CD1c-positive myeloid dendritic cell (primary cell): ENCODE data around the gene PNPLA5.
A peak's percentile ranks its signal among the peaks of the same experiment; 100 is the strongest.
"Not testable (repeated sequence)": the region's sequence is repeated elsewhere in the genome, so short reads cannot be mapped to it uniquely, and the experiment has no call there.

Experiments
- DNase-seq: peaks from one replicate; pipeline ENCODE4 v3.0.0-alpha.2; 2016; ENCODE audit errors: extremely low spot score

Gene PNPLA5, protein sequence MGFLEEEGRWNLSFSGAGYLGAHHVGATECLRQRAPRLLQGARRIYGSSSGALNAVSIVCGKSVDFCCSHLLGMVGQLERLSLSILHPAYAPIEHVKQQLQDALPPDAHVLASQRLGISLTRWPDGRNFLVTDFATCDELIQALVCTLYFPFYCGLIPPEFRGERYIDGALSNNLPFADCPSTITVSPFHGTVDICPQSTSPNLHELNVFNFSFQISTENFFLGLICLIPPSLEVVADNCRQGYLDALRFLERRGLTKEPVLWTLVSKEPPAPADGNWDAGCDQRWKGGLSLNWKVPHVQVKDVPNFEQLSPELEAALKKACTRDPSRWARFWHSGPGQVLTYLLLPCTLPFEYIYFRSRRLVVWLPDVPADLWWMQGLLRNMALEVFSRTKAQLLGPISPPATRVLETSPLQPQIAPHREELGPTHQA

GRCh38 chr22:43891360-43892182, at the start of gene PNPLA5:
TSS of gene PNPLA5 (minus strand) at chr22:43892013. CDS start at chr22:43891880, 133 bp downstream.
- DNase-seq: peak; percentile 39

GRCh38 chr22:43941449-43941848, 49.6 kb upstream of the PNPLA5 start:
- no peak for DNase-seq

DNA sequence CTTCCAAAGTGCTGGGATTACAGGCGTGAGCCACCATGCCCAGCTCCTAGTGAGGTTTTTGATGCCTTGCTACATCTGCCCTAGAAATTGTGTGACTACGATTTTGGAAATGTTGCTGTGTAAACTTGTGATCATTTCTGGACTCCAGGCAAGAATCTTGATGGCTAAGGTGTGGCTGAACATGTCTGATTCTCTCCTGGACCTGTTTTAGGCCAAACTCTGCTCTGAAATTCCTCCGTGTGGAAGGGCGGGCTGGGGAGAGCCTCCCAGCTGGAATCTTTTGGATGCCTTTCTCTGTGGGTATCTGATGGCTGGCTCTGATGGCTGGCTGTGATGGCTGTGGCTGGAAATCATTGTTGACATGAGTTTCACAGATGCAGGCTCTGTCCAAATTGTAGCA, 40.0 kb upstream of the PNPLA5 start:
- DNase-seq: no peak

DNA sequence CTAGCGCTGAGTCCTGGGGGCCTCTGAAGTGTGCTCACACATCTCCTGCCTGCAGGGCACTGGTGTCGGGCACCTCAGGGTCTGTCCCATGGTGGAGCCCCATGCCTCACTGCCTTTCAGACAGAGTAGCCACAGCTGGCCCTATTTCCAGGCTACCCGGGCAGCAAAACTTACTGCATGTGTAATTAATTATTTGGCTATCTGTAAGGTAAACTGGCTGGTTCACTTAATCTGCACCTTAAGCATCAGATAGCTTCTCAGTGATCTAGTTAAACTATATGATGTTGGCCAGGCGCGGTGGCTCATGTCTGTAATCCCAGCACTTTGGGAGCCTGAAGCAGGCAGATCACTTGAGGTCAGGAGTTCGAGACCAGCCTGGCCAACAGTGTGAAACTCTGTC, 37.1 kb upstream of the PNPLA5 start:
- no peak for DNase-seq

DNA sequence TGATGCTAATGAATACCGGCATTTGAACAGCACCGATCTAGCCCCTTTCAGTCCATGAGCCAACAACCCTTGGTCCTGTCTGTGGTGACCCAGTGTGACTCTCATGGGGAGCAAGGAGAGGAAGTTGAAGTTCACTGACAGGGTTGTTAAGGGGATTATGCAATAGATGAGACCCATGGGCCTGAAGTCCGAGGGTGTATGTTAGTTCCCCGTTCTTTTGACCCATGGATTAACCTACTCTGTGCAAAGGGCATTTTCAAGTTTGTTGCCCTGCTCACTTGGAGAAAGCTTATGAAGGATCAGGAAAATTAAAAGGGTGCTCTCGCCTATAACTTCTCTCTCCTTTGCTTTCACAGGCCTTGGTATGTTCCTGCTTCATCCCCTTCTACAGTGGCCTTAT, 36.7 kb upstream of the PNPLA5 start:
- DNase-seq: peak; percentile 80

- no peak for DNase-seq
These were observed 34.5 kb upstream of the PNPLA5 start for GRCh38 chr22:43926349-43926710.

DNA sequence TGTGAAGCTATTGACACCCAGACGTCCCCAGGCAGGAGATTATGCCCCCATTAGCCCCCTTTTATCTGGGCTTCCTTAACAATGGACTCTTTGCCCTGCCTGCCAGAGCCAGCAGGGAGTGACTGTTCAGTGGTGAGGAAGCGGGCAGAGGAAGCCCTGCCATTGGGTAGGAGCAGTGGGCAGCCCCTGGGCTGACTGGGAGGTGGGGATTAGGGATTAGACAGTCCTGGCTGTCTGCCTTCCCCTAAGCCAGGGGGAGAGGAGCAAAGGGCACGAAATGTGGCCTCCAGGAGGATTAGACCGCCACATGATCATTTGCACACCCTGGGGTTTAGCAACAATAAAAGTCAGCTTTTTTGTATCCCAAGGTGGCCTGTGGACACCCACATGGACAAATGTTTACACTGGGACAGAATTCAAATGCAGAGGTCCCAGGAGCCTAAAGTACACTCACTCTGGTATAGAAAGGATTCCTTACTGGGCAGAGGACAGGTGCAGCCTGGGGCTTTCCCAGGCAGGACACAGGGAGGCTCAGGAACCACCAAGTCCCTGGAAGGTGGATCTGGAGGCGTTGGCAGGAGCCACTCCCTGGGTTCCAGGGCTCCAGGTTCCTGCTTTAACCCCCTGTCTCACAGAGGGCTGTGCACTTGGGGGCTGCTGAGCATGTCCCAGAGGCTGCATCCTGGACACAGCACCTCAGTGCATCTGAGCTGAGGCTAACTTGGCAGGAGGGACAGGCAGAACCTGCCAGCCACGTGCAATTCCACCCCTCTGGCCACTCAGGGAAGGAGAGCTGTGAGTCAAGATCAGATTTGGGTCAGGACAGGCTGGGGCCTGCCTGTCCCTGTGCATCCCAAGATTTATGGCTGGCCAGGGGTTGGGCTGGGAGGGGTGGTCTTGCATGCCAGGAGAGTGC, 33.9 kb upstream of the PNPLA5 start:
- peak; percentile 26 for DNase-seq

DNA sequence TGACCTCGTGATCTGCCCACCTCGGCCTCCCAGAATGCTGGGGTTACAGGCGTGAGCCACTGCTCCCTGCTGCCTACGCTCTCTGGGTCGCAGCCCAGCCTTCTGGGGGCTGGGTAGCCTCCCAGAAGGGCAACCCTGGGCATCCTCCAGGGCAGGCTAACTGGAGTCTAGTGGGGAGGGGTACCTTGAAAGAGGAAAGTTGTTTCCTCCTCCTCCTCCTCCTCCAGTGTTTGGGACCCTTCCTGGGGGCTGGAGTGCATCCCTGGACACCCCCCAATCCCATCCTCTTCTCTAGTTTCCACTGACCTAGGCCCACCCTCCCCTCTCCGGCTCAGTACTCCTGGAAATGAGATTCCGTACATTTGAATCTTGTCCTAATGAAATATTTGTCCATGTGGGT, 33.1 kb upstream of the PNPLA5 start:
- DNase-seq: no peak

- peak; percentile 71 for DNase-seq
These were observed 32.0 kb upstream of the PNPLA5 start, which contains the start of gene PNPLA3 for GRCh38 chr22:43923631-43924464. TSS of gene PNPLA3 (plus strand) at chr22:43923805. CDS start at chr22:43923912, 107 bp downstream.

GRCh38 chr22:43923191-43923590, 31.4 kb upstream of the PNPLA5 start:
- DNase-seq: peak; percentile 15

- no peak for DNase-seq
These were observed 30.3 kb upstream of the PNPLA5 start for GRCh38 chr22:43922123-43922522.

DNA sequence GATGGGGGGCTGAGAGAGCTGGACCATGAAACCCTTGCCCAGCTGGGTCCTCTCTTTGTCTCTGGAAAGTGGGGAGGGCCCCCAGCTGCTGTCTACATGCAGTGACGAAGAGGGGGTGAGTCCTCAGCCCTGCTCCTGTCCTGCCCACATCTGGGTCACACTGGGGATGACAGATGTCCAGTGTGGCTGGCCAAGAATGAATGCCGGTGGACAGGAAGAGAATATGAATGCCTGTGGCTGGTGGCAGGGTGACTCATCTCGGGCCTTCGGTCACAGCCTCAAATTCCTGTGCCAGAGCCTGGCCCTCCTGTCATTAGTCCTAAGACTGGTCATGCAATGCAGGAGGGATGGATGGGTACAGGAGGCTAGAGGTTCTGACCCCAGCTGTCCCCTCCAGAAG, 29.6 kb upstream of the PNPLA5 start:
- no peak for DNase-seq

DNA sequence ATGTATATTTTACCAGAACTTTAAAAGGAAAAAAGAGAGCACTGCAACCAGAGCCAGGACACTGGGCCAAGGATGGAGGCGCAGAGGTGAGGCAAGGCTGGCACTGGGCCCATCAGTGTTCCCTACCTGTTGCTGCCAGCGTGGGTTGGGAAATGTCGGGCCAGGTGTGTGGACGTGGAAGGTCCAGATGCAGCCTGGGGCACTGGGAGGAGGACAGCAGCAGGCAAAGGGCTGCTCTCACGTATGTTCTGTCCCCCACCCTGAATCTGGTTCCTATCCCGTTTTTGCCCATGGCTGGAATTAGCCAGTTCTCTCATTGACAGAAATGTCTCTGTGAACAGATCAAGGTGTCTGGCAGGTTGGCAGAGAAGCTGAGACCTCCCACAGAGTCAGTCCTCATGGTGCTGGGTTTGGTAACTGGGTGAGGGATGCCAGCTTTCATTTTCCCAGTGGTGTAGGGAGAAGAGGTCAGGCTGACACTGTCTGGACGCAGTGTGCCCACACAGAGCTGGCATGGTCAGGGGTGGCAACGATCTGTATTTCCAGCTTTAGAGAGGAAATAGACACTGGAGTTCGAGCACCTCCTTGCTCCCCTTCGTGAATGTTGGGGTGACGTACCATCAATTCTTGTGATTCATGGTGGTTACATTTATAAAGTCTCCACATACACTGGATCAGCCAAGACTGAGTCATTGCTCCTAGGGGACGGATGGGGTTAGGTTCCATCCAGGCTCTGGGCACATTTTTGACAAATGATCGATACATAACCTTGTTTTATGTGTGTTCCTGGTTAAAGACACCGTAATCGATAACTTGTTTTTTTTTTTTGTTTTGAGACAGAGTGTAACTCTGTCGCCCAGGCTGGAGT, 27.5 kb upstream of the PNPLA5 start:
- no peak for DNase-seq

DNA sequence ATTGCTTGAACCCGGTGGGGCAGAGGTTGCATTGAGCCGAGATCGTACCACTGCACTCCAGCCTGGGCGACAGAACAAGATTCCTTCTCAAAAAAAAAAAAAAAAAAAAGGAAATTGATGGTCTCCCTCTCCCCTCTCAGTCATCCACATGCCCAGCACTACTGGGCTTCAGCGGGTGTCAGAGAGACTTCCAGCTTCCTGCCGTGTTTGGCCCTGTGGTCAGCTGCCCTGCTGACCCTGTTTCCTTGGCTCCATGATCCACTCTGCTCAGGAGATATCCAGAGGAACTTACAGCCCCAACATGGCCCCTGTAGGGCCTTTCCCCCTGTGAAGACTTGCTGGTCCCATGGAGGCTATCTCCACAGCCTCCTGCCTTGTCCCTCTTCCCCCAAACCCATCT, 25.7 kb upstream of the PNPLA5 start:
- DNase-seq: no peak

- DNase-seq: no peak
These were observed 19.5 kb upstream of the PNPLA5 start for GRCh38 chr22:43911351-43911750.

DNA sequence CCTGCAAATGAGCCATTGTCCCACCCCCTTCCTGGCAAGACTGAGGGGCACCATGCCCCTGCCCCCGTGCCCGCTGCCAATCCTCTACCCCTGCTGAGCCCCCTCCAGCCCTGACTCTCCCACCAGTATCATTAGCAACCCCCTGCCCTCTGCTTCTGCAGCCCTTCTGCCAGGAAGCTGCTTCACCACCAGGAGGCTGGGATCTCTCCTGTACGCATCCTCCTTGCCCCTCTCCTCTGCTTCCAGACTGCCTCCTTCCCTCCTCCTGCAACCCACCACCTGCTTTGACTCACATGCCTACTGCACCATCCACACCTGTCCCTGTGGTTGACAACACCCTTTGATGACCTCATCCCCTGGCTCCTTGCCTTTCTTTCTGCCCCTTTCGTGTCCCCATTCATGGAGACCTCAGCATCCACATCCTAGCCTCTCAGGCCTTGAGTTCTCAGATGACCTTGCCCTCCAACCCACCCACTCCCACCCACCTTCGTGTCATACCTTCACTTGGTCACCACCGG, 18.4 kb upstream of the PNPLA5 start:
- DNase-seq: no peak

DNA sequence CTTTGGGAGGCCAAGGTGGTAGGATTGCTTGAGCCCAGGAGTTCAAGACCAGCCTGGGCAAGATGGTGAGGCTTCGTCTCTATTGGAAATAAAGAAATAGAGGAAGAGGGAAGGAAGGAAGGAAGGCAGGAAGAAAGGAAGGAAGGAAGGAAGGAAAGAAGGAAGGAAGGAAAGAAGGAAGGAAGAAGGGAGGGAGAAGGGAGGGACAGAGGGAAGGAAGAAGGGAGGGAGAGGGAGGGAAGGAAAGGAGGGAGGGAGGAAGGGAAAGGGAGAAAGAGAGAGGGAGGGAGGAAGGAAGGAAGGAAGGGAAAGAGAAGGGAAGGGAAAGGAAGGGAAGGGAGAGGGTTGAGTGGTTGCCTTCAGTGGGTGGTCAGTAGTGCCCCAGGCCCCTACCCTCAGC, 17.9 kb upstream of the PNPLA5 start:
- DNase-seq: no peak

GRCh38 chr22:43905681-43906080, 13.9 kb upstream of the PNPLA5 start:
- DNase-seq: no peak

DNA sequence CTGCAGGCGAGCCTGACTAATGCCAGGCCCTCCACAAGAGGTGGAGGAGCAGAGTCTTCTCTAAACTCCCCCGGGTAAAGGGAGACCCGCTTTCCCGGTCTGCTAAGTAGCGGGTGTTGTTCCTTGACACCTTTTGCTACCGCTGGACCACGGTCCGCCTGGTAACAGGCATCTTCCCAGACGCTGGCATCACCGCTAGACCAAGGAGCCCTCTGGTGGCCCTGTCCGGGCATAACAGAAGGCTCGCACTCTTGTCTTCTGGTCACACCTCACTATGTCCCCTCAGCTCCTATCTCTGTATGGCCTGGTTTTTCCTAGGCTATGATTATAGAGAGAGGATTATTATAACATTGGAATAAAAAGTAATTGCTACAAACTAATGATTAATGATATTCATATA, 12.6 kb upstream of the PNPLA5 start:
- DNase-seq: not testable (repeated sequence)

DNA sequence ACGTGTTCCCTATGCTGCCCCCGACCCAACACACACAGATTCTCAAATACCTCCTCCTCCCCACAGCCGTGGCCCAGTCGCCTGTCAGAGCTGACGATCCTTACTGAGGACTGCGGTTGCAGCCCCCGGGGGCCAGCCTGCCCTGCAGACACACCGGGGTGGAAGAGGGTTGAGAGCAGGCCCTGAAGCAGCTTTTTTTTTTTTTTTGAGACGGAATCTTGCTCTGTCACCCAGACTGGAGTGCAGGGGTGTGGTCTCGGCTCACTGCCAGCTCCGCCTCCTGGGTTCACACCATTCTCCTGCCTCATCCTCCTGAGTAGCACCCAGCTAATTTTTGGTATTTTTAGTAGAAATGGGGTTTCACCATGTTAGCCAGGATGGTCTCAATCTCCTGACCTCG, 11.2 kb upstream of the PNPLA5 start:
- DNase-seq: not testable (repeated sequence)
